ENCODE data around the gene ESPNL. TPM values are rescaled to one million over a fixed set of nuclear protein-coding genes. Genes with fewer than 3 reads are reported as not detected.
A peak's percentile ranks its signal among the peaks of the same experiment; 100 is the strongest.

ESPNL gene
- total and polyA plus RNA-seq, 9 of the 15 experiments (the other 6 are each of a cell fraction or from before 2014, with no cell fraction given), result 0.03 to 0.09 (median 0.05) TPM; not detected in 3

DNA sequence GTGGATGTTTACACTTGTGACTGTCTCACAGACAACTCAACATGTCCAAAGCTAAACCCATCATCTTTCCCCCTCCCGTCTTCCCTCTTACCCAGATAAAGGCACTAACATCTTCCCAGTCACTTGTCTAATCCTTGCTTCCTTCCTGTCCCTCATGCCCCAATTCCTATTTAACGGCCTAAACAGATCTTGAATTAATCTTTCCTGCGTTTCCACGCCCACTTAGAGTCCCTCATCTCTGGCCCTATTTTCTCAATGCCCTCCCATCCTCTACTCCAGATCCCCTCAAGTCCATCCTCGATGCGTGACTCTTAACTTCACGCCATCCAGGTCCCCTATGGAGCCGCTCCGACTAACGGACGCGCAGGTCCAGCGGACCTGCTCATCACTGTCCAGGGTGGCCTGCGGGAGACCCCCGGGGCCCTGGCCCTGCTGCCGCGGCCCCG lies 40.0 kb upstream of the ESPNL start (continued):
- TF ChIP-seq ZNF592 (IDR thresholded peaks at IDR 0.05), result peak; percentile 34; the same call in 1 of the 2 replicates
- TF ChIP-seq FOXJ2 (tag; IDR thresholded peaks at IDR 0.05), result no peak
- TF ChIP-seq OTX1 (CRISPR knock-in tag; IDR thresholded peaks at IDR 0.05), result 0 out of 2 replicates have a peak, but pooled peaks have one; percentile 9
- no peak for TF ChIP-seq FOXA1 (IDR thresholded peaks at IDR 0.05; ENCODE audit: borderline replicate concordance)
- no peak for TF ChIP-seq MYC (IDR thresholded peaks at IDR 0.05; ENCODE audit: low read depth, low read length)
- no peak for TF ChIP-seq MYC (CRISPR knock-in tag; IDR thresholded peaks at IDR 0.05; ENCODE audit: borderline replicate concordance, low read depth)
- no peak for TF ChIP-seq THAP7 (CRISPR knock-in tag; IDR thresholded peaks at IDR 0.05)
- no peak for TF ChIP-seq KLF6 (CRISPR knock-in tag; IDR thresholded peaks at IDR 0.05; ENCODE audit: borderline replicate concordance)
- no peak for TF ChIP-seq BRD9 (IDR thresholded peaks at IDR 0.05; ENCODE audit: low read depth, partially characterized antibody)
- no peak; a peak in 1 of 4 replicates for TF ChIP-seq HDAC1 (IDR thresholded peaks at IDR 0.05)
- TF ChIP-seq RBFOX2 (IDR thresholded peaks at IDR 0.05; ENCODE audit: low read depth, low read length), result no peak
- TF ChIP-seq MNT (conservative IDR thresholded peaks at IDR 0.05), result no peak
- TF ChIP-seq TEAD4 (IDR thresholded peaks at IDR 0.05; ENCODE audit: low read length), result no peak
- no peak for TF ChIP-seq TEAD4 (CRISPR knock-in tag; IDR thresholded peaks at IDR 0.05; ENCODE audit: borderline replicate concordance)
- TF ChIP-seq ILK (tag; IDR thresholded peaks at IDR 0.05; ENCODE audit: borderline replicate concordance, low read depth), result no peak
- TF ChIP-seq FOSL1 (tag; conservative IDR thresholded peaks at IDR 0.05), result no peak
- TF ChIP-seq, protein P1, sequence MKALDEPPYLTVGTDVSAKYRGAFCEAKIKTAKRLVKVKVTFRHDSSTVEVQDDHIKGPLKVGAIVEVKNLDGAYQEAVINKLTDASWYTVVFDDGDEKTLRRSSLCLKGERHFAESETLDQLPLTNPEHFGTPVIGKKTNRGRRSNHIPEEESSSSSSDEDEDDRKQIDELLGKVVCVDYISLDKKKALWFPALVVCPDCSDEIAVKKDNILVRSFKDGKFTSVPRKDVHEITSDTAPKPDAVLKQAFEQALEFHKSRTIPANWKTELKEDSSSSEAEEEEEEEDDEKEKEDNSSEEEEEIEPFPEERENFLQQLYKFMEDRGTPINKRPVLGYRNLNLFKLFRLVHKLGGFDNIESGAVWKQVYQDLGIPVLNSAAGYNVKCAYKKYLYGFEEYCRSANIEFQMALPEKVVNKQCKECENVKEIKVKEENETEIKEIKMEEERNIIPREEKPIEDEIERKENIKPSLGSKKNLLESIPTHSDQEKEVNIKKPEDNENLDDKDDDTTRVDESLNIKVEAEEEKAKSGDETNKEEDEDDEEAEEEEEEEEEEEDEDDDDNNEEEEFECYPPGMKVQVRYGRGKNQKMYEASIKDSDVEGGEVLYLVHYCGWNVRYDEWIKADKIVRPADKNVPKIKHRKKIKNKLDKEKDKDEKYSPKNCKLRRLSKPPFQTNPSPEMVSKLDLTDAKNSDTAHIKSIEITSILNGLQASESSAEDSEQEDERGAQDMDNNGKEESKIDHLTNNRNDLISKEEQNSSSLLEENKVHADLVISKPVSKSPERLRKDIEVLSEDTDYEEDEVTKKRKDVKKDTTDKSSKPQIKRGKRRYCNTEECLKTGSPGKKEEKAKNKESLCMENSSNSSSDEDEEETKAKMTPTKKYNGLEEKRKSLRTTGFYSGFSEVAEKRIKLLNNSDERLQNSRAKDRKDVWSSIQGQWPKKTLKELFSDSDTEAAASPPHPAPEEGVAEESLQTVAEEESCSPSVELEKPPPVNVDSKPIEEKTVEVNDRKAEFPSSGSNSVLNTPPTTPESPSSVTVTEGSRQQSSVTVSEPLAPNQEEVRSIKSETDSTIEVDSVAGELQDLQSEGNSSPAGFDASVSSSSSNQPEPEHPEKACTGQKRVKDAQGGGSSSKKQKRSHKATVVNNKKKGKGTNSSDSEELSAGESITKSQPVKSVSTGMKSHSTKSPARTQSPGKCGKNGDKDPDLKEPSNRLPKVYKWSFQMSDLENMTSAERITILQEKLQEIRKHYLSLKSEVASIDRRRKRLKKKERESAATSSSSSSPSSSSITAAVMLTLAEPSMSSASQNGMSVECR (CRISPR knock-in tag; IDR thresholded peaks at IDR 0.05), result no peak
- peak; percentile 52; the same call in 1 of the 2 replicates for TF ChIP-seq NFRKB (IDR thresholded peaks at IDR 0.05; ENCODE audit: low read depth)
- TF ChIP-seq CC2D1A (IDR thresholded peaks at IDR 0.05), result no peak
